ENCODE data around the gene SMARCD2.

GRCh38 chr17:63834431-63835166 lies 7.9 kb downstream of the SMARCD2 start:
- TF ChIP-seq POLR2AphosphoS5 (IDR thresholded peaks at IDR 0.05) (peak; percentile 51), CTCF (IDR thresholded peaks at IDR 0.05) (peak in 3 of 4 experiments; percentile 25 to 62 (median 57))
